HL-60 (cell line): ENCODE data around the gene FAM89A.

ENCODE experiments used
- DNase-seq, 2 experiments: peaks; one replicate each; pipeline ENCODE4 v3.0.0-alpha.2; 2010 to 2020; ENCODE audit warnings: low read depth in 1 of 2, low spot score in 1 of 2
- H3K27ac ChIP-seq: fragments of 250-450 bp; sonication (Bioruptor Pico); replicated peaks from 2 replicates; pipeline ENCODE4 v1.5.1; 2020; ENCODE audit warnings: mild to moderate bottlenecking, moderate library complexity
- H3K27me3 ChIP-seq: fragments of 250-450 bp; sonication (Bioruptor Pico); 2 replicates; pipeline ENCODE4 v1.5.1; 2021; ENCODE audit warnings: mild to moderate bottlenecking, moderate library complexity; ENCODE audit not compliant: insufficient read depth, poor library complexity, severe bottlenecking
- H3K4me3 ChIP-seq: replicated peaks from 2 replicates; pipeline ENCODE4 v1.5.1; 2011; ENCODE audit warnings: mild to moderate bottlenecking, control low read depth, low read length; ENCODE audit not compliant: insufficient read depth
- CTCF ChIP-seq: IDR thresholded peaks from one replicate; pipeline ENCODE4 v1.5.1; 2011; ENCODE audit warnings: low read length, control low read depth, inconsistent platforms; ENCODE audit not compliant: insufficient read depth
- GABPA ChIP-seq: IDR thresholded peaks from 2 replicates; pipeline ENCODE4 v1.6.1; 2012; ENCODE audit warnings: low read depth
- POLR2AphosphoS5 ChIP-seq: IDR thresholded peaks from 2 replicates; pipeline ENCODE4 v1.6.1; 2012; ENCODE audit warnings: low read depth
- REST ChIP-seq: IDR thresholded peaks from 2 replicates; pipeline ENCODE4 v1.6.1; 2012; ENCODE audit warnings: low read depth; ENCODE audit not compliant: insufficient replicate concordance
- SPI1 ChIP-seq: IDR thresholded peaks from 2 replicates; pipeline ENCODE4 v1.6.1; 2012; ENCODE audit warnings: low read depth, mild to moderate bottlenecking, borderline replicate concordance

Gene FAM89A

GRCh38 chr1:231070758-231071444, 30.8 kb upstream of the FAM89A start:
- H3K27me3 ChIP-seq = no peaks in the 10 kb centered on the region
- no peak for TF ChIP-seq SPI1
- TF ChIP-seq GABPA = no peak
- no peak for TF ChIP-seq POLR2AphosphoS5
- TF ChIP-seq REST = no peak
- TF ChIP-seq CTCF = no peak
- no peak for DNase-seq
- no peak overlapping the region for H3K27ac ChIP-seq
- no peak overlapping the region for H3K4me3 ChIP-seq

- DNase-seq = no peak
- no peak for TF ChIP-seq CTCF
- no peak for TF ChIP-seq REST
- TF ChIP-seq SPI1 = no peak
- TF ChIP-seq POLR2AphosphoS5 = no peak
- TF ChIP-seq GABPA = no peak
- no peaks in the 10 kb centered on the region for H3K27me3 ChIP-seq
- H3K4me3 ChIP-seq = no peak overlapping the region
- no peak overlapping the region for H3K27ac ChIP-seq
These were observed 29.3 kb upstream of the FAM89A start for GRCh38 chr1:231069333-231069732.

- TF ChIP-seq REST (no peak), SPI1 (no peak), CTCF (no peak), GABPA (no peak)
- H3K4me3 ChIP-seq = no peak overlapping the region
- H3K27ac ChIP-seq = no peak overlapping the region
- no peaks in the 10 kb centered on the region for H3K27me3 ChIP-seq
- no peak for DNase-seq
These were observed 28.7 kb upstream of the FAM89A start for GRCh38 chr1:231068762-231069161.
